Panc1 (cell line): ENCODE measurements around the gene CACNA1D. TPM values are rescaled to one million over a fixed set of nuclear protein-coding genes. Genes with fewer than 3 reads are reported as not detected.

Experiments
- ATAC-seq: fragments of 200-7000 bp; cut with Tn5 transposase; 2 replicates; pipeline ENCODE4 v1.9.1; 2020; ENCODE audit warnings: mild to moderate bottlenecking, moderate library complexity
- BruUV-seq: library from RNA; stranded (reverse); fragments of 400-500 nt; replicated peaks from 2 replicates; lab custom pipeline; 2021; lab: Mats Ljungman, UMichigan
- CTCF ChIA-PET: fragments of 300-600 bp; sonication (Branson Sonifier 250); formaldehyde crosslinking; loops from one replicate; lab custom pipeline; 2022; ENCODE audit warnings: antibody characterized with exemption; lab: Charles Lee
- POLR2A ChIA-PET: fragments of 300-600 bp; sonication (Branson Sonifier 250); formaldehyde crosslinking; loops from one replicate; lab custom pipeline; 2022; ENCODE audit warnings: antibody characterized with exemption; lab: Charles Lee
- DNase-seq: peaks from one replicate; pipeline ENCODE4 v3.0.0-alpha.2; 2010; ENCODE audit warnings: low read depth, low spot score
- H3K27ac ChIP-seq: 2 replicates; pipeline ENCODE4 v1.5.1; 2011; ENCODE audit warnings: mild to moderate bottlenecking, low read length, inconsistent platforms
- H3K27me3 ChIP-seq: fragments of 200-500 bp; sonication (Bioruptor generic); 2 replicates; pipeline ENCODE4 v1.6.0; 2014; ENCODE audit warnings: low read length, inconsistent platforms; ENCODE audit not compliant: control insufficient read depth, insufficient read depth
- H3K36me3 ChIP-seq: fragments of 200-500 bp; sonication (Bioruptor generic); 2 replicates; pipeline ENCODE4 v1.5.1; 2014; ENCODE audit warnings: inconsistent platforms, mild to moderate bottlenecking, low read length, moderate library complexity; ENCODE audit not compliant: control insufficient read depth, insufficient read depth
- H3K4me1 ChIP-seq: 2 replicates; pipeline ENCODE4 v1.5.1; 2011; ENCODE audit warnings: inconsistent platforms, mild to moderate bottlenecking, low read length, moderate library complexity; ENCODE audit not compliant: control insufficient read depth, insufficient read depth
- H3K4me3 ChIP-seq, 2 experiments: 2 replicates each; pipeline ENCODE4 v1.5.1; 2011 to 2012; ENCODE audit warnings: low read depth in 2 of 2, low read length in 2 of 2, mild to moderate bottlenecking in 2 of 2, inconsistent platforms in 1 of 2, moderate library complexity in 1 of 2
- H3K9me3 ChIP-seq: fragments of 200-500 bp; sonication (Bioruptor generic); 2 replicates; pipeline ENCODE4 v1.5.1; 2014; ENCODE audit warnings: low read depth, mild to moderate bottlenecking, inconsistent platforms, low read length, moderate library complexity; ENCODE audit not compliant: control insufficient read depth, insufficient read depth
- CTCF ChIP-seq: fragments of 450-650 bp; IDR thresholded peaks from 2 replicates; pipeline ENCODE4 v1.5.1; 2017; ENCODE audit warnings: mild to moderate bottlenecking
- POLR2AphosphoS5 ChIP-seq: IDR thresholded peaks from 2 replicates; pipeline ENCODE4 v1.6.1; 2012; ENCODE audit warnings: mild to moderate bottlenecking, low read depth, low read length, moderate library complexity
- REST ChIP-seq, 2 experiments: IDR thresholded peaks; 2 replicates each; pipeline ENCODE4 v1.6.1; 2011 to 2012; ENCODE audit warnings: low read depth in 2 of 2, control low read depth in 1 of 2, low read length in 1 of 2, mild to moderate bottlenecking in 1 of 2, moderate library complexity in 1 of 2; ENCODE audit not compliant: insufficient read depth in 1 of 2
- SIN3A ChIP-seq: IDR thresholded peaks from 2 replicates; pipeline ENCODE4 v1.6.1; 2012; ENCODE audit warnings: low read depth, mild to moderate bottlenecking, low read length, moderate library complexity, borderline replicate concordance; ENCODE audit not compliant: insufficient read depth
- TCF7L2 ChIP-seq: IDR thresholded peaks from 2 replicates; pipeline ENCODE4 v1.6.1; 2011; ENCODE audit warnings: mild to moderate bottlenecking, low read depth, low read length, inconsistent platforms
- in situ Hi-C: cut with HindIII; loops from 2 replicates; pipeline ENCODE4 v1.10.0; 2016; ENCODE audit warnings: low sequenced_read_pairs, low pct_unique_long_range_greater_than_20kb
- intact Hi-C: fragments of 100-400 bp; cut with micrococcal nuclease; formaldehyde crosslinking; loops from one replicate; pipeline ENCODE4 v1.10.0; 2022; ENCODE audit not compliant: unreplicated experiment
- total RNA-seq: library from RNA; stranded (reverse); gene quantifications from one replicate; pipeline ENCODE4 v1.2.1, GENCODE V29; 2021; ENCODE audit not compliant: unreplicated experiment

The CACNA1D gene
- total RNA-seq, 1 experiment from 2014 or later = 23.0 TPM

GRCh38 chr3:53509494-53509893 lies 15.1 kb downstream of the CACNA1D start:
- CTCF ChIA-PET = no interaction called here
- no peaks in the 10 kb centered on the region for H3K27me3 ChIP-seq
- ATAC-seq = no peak

GRCh38 chr3:53510508-53510907 lies 16.1 kb downstream of the CACNA1D start:
- DNase-seq (no peak), ATAC-seq (0 out of 2 replicates have a peak, but pooled peaks have one; percentile 49)
- no peak for TF ChIP-seq TCF7L2
- no peak for TF ChIP-seq SIN3A
- TF ChIP-seq POLR2AphosphoS5 = no peak
- TF ChIP-seq CTCF = no peak
- no peak for TF ChIP-seq REST (IDR thresholded peaks at IDR 0.05; ENCODE audit: insufficient read depth in 1 of 2, low read depth in 2 of 2, low read length in 1 of 2)
- peaks cover 6% of the 10 kb centered on the region; the same call in 1 of the 2 replicates for H3K4me1 ChIP-seq
- H3K27me3 ChIP-seq = no peaks in the 10 kb centered on the region
- in situ Hi-C loops (no loop called here), intact Hi-C loops (no loop called here)
- H3K36me3 ChIP-seq = no peaks in the 10 kb centered on the region
- CTCF ChIA-PET = no interaction called here
- H3K9me3 ChIP-seq = no peaks in the 10 kb centered on the region
- POLR2A ChIA-PET = no interaction called here
- H3K27ac ChIP-seq = no peak overlapping the region
- H3K4me3 ChIP-seq = no peak overlapping the region
- no TSS peak for BruUV-seq

More at GRCh38 chr3:53509494-53509893, 15.1 kb downstream of the CACNA1D start:
- TF ChIP-seq TCF7L2 (no peak), CTCF (no peak)
- POLR2A ChIA-PET = no interaction called here
- Histone ChIP-seq H3K9me3 (no peaks in the 10 kb centered on the region), H3K4me3 (no peak overlapping the region), H3K36me3 (no peaks in the 10 kb centered on the region), H3K27ac (0 out of 2 replicates have a peak overlapping the region, but pooled peaks have one; percentile 29), H3K4me1 (peaks cover 6% of the 10 kb centered on the region; the same call in 1 of the 2 replicates)
- no peak for DNase-seq
- in situ Hi-C loops = no loop called here
- no TSS peak for BruUV-seq
- intact Hi-C loops = no loop called here
